ENCODE data around the gene OGDH.
"Not testable (repeated sequence)": the region's sequence is repeated elsewhere in the genome, so short reads cannot be mapped to it uniquely, and the experiment has no call there.

The OGDH gene

DNA sequence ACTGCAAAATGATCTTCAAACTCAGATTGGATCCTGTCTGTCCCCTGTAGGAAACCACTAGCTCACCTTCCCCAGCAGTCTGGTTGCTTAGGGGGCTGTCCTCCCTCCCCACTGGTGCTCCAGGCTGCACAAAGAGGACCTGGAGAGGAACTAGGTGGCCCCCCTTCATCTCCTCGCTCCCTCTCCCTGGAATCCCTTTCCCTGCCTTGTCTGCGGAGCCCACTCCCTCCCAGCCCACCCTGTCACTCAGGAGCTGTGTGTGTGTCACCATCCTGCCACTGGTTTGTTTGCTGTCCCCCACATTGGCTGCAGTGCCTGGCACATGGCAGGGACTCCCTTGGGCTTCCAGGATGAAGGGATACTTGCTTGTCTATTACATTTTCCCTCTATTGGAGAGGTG lies 106.7 kb downstream of the OGDH start:
- TF ChIP-seq, protein P1, sequence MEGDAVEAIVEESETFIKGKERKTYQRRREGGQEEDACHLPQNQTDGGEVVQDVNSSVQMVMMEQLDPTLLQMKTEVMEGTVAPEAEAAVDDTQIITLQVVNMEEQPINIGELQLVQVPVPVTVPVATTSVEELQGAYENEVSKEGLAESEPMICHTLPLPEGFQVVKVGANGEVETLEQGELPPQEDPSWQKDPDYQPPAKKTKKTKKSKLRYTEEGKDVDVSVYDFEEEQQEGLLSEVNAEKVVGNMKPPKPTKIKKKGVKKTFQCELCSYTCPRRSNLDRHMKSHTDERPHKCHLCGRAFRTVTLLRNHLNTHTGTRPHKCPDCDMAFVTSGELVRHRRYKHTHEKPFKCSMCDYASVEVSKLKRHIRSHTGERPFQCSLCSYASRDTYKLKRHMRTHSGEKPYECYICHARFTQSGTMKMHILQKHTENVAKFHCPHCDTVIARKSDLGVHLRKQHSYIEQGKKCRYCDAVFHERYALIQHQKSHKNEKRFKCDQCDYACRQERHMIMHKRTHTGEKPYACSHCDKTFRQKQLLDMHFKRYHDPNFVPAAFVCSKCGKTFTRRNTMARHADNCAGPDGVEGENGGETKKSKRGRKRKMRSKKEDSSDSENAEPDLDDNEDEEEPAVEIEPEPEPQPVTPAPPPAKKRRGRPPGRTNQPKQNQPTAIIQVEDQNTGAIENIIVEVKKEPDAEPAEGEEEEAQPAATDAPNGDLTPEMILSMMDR (IDR thresholded peaks at IDR 0.05; ENCODE audit: low read depth, low read length, missing control alignments), result no peak
- no peak overlapping the region for H3K4me3 ChIP-seq (ENCODE audit: low read depth, low read length)
- DNase-seq (ENCODE audit: low read depth), result no peak

DNA sequence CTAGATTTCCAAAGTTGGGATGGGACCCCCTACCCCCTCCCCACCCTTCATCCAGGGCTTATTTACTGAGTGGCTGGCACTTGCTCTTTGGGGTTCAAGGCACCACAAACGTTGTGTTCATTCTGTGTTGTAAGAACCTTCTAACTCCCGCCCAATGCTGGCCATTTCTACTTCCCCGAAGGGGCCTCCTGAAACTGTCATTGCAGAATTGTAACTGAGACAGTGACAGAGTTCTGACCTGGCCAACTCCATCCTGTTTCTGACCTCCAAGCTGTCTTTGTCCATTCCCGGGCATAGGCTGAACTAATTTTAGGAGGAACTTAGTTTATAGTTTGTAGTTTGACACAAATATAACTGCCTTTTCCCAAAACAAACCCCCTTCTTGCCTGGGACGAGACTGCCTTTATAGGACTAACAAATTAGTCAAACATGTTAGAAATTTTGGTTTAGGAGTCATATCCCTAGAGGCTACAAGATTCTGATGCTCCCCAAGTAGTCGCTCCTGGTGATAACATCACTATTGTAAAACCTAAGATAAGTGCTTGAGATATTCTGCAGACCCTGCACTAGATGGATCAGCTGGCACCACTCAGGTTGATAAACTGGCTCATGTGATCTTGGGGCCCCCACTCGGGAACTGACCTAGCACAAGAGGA lies 107.4 kb downstream of the OGDH start:
- DNase-seq (ENCODE audit: low read depth), result no peak
- TF ChIP-seq, protein P1 (IDR thresholded peaks at IDR 0.05; ENCODE audit: low read depth, low read length, missing control alignments), result no peak
- H3K4me3 ChIP-seq (ENCODE audit: low read depth, low read length), result no peak overlapping the region

DNA sequence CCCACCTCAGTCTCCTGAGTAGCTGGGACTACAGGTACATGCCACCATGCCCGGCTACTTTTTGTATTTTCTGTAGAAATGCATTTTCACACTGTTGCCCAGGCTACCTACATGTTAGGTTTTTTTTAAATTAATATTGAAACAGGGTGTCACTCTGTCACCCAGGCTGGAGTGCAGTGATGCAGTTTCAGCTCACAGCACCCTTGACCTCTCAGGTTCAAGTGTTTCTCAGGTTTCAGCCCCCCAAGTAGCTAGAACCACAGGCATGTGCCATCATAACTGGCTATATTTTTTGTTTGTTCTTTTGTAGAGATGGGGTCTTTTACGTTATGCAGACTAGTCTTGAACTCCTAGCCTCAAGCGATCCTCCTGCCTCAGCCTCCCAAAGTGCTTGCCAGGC lies 109.8 kb downstream of the OGDH start:
- DNase-seq (ENCODE audit: low read depth), result no peak
- TF ChIP-seq, protein P1 (IDR thresholded peaks at IDR 0.05; ENCODE audit: low read depth, low read length, missing control alignments), result no peak

DNA sequence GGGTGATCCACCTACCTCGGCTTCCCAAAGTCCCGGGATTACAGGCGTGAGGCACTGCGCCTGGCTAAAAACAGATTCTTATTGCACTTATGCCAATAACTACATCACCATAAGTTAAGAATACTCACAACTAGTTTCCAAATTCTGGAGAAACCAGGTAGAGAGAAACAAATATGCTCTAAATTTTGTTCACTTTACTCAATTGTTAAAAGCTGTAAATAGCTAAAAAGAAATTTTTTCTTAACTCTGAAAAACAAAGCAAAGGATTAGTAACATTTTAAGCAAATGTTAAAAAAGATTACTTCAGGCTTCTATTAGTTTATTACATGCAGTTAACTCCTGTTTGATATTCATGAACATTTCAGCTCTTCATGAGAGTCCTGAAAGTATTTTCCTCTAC lies 113.9 kb downstream of the OGDH start:
- H3K4me3 ChIP-seq (ENCODE audit: low read depth, low read length), result no peak overlapping the region
- DNase-seq (ENCODE audit: low read depth), result no peak
- TF ChIP-seq, protein P1 (IDR thresholded peaks at IDR 0.05; ENCODE audit: low read depth, low read length, missing control alignments), result no peak

More for the DNA sequence above, 109.8 kb downstream of the OGDH start:
- H3K4me3 ChIP-seq (ENCODE audit: low read depth, low read length), result no peak overlapping the region

DNA sequence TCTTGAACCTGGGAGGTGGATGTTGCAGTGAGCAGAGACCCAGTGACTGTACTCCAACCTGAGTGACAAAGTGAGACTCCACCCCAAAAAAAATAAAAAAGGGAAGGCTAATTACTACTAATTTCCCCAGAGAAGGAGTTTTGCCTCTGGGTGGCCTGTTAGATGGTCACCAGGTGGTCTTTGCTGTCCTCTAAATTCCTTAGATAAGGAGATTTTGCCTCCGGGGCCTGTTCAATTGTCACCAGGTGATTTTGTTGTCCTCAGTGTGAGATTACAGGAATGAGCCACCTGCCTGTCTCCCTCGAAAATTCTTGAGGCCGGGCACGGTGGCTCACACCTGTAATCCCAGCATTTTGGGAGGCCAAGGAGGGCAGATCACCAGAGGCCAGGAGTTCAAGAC lies 117.8 kb downstream of the OGDH start:
- no peak overlapping the region for H3K4me3 ChIP-seq (ENCODE audit: low read depth, low read length)
- DNase-seq (ENCODE audit: low read depth), result no peak
- TF ChIP-seq, protein P1 (IDR thresholded peaks at IDR 0.05; ENCODE audit: low read depth, low read length, missing control alignments), result no peak

DNA sequence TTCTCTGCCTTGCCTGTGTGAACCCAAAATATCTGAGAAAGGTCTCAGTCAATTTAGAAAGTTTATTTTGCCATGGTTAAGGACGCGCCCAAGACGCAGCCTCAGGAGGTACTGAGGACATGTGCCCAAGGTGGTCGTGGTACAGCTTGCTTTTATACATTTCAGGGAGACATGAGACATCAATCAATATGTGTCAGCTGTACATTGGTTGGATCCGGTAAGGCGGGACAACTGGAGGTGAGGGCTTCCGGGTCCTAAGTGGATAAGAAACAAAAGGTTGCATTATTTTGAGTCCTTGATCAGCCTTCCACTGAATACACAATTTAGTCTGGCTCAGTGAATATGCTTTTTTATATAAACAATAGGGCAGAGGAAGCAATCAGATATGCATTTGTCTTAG lies 119.8 kb downstream of the OGDH start:
- not testable (repeated sequence) for DNase-seq (ENCODE audit: low read depth)

DNA sequence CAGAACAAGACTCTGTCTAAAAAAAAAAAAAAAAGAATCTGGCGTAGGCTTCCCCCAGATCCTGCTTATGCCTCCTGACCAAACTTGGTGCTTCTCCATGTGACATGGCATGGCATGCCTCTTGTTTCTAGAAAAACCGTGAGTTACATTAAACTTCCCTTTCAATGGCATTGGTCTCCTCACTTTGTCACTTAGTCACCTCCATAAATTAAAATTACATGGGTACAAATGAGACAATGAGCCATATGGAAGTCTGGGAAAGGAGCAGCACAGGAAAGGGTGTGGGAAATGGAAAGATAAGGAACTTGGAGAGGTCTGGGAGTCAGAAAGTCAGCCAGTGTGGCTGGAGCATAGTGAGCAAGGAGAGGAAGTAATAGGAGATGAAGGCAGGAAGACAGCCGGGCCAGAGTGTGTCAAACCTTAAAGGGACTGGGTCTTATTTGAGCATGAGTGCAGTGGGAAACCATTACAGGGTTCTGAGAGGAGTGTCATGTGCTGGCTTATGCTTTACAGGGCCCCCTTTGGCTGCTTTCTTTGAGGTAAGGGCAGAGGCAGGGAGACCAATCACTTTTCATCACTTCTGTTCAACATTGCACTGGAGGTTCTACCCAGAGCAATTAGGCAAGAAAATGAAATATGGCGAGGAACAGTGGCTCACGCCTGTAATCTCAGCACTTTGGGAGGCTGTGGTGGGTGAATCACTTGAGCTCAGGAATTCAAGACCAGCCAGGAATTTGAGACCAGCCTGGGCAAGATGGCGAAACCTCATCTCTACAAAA lies 120.9 kb downstream of the OGDH start:
- no peak overlapping the region for H3K4me3 ChIP-seq (ENCODE audit: low read depth, low read length)
- no peak for DNase-seq (ENCODE audit: low read depth)
- TF ChIP-seq, protein P1 (IDR thresholded peaks at IDR 0.05; ENCODE audit: low read depth, low read length, missing control alignments), result no peak

More for the DNA sequence above, 119.8 kb downstream of the OGDH start:
- not testable (repeated sequence) for H3K4me3 ChIP-seq (ENCODE audit: low read depth, low read length)
